ENCODE measurements around the gene VPS37C. TPM values are rescaled to one million over a fixed set of nuclear protein-coding genes. Genes with fewer than 3 reads are reported as not detected.
A peak's percentile ranks its signal among the peaks of the same experiment; 100 is the strongest.

VPS37C gene
- total RNA-seq (2016; rRNA removed; fragmentation: Illumina TruSeq; extraction: Trizol) (8.0 and 8.8 TPM in 2 replicates), polyA plus RNA-seq (2011; rRNA removed) (7.5 and 8.8 TPM in 2 replicates), polyA minus RNA-seq (2011; rRNA and poly(A)+ RNA removed; ENCODE audit: low replicate concordance) (9.3 and 11.0 TPM in 2 replicates), Bru-seq, nascent RNA (percentile 69 among the genes with signal in this experiment), BruChase-seq, experiment 1, labeled RNA remaining after a 6-hour chase (percentile 73 among the genes with signal in this experiment), BruChase-seq, experiment 2, labeled RNA remaining after a 2-hour chase (percentile 77 among the genes with signal in this experiment)
- total RNA-seq (2016; cell fraction: cytosol; rRNA removed; fragmentation: Illumina TruSeq; extraction: Trizol; ENCODE audit: low read depth), result 5.5 and 8.1 TPM in 2 replicates
- 6.1 and 10.4 TPM in 2 replicates for total RNA-seq (2016; cell fraction: insoluble cytoplasmic fraction; rRNA removed; fragmentation: Illumina TruSeq; extraction: Trizol)
- 9.9 and 11.8 TPM in 2 replicates for total RNA-seq (2016; cell fraction: membrane; rRNA removed; fragmentation: Illumina TruSeq; extraction: Trizol)
- 6.8 and 8.7 TPM in 2 replicates for total RNA-seq (2016; cell fraction: nucleus; rRNA removed; fragmentation: Illumina TruSeq; extraction: Trizol)
- polyA plus RNA-seq (2011; cell fraction: cytosol; rRNA removed), result 7.1 and 8.8 TPM in 2 replicates
- 17.8 and 18.7 TPM in 2 replicates for polyA plus RNA-seq (2011; cell fraction: nucleus; rRNA removed)
- 9.1 and 10.1 TPM in 2 replicates for polyA plus RNA-seq (2012)
- 3.4 and 4.2 TPM in 2 replicates for polyA plus RNA-seq (2016; cell fraction: cytosol; fragmentation: Illumina TruSeq; extraction: Trizol; ENCODE audit: low read depth)
- polyA plus RNA-seq (2016; cell fraction: insoluble cytoplasmic fraction; fragmentation: Illumina TruSeq; extraction: Trizol; ENCODE audit: low read depth), result 8.1 and 12.2 TPM in 2 replicates
- 8.7 and 10.6 TPM in 2 replicates for polyA plus RNA-seq (2016; cell fraction: membrane; fragmentation: Illumina TruSeq; extraction: Trizol; ENCODE audit: low read depth)
- polyA plus RNA-seq (2016; cell fraction: nucleus; fragmentation: Illumina TruSeq; extraction: Trizol; ENCODE audit: insufficient read depth, low read depth), result 14.6 and 15.9 TPM in 2 replicates
- polyA minus RNA-seq (2011; cell fraction: cytosol; rRNA and poly(A)+ RNA removed), result 2.6 and 4.1 TPM in 2 replicates
- polyA minus RNA-seq (2011; cell fraction: nucleus; rRNA and poly(A)+ RNA removed), result 7.6 and 10.3 TPM in 2 replicates
- long read RNA-seq, experiment 1, partial matches to known transcripts, result 1 of 5 reads
- long read RNA-seq, experiment 1, other reads (novel, unspliced or antisense), result 3 of 5 reads
- long read RNA-seq, experiment 2, transcript VPS37C-201 (5 exons, 2,865 nt), result major isoform, 16 of 49 reads
- long read RNA-seq, experiment 2, partial matches to known transcripts, result 2 of 49 reads
- long read RNA-seq, experiment 2, other reads (novel, unspliced or antisense), result 30 of 49 reads

GRCh38 chr11:61161190-61162091 lies at the start of gene VPS37C:
Gene VPS37C, minus strand, starts transcription at chr11:61161426. Its CDS starts 22,597 bp downstream, at chr11:61138829.
- WGBS (ENCODE audit: low lambda C conversion rate), result no CpG with 5 or more reads among the region's 85 CpGs
- peak; percentile 69 for DNase-seq (ENCODE audit: low spot score)
- H3K9me3 ChIP-seq (ENCODE audit: low read length), result no peaks in the 10 kb centered on the region
- H3K36me3 ChIP-seq (replicated peaks in 1 of 2; ENCODE audit: control insufficient read depth in 1 of 2, insufficient read depth in 2 of 2, low read length in 2 of 2), result peaks cover 0 to 13% of the 10 kb centered on the region in 2 experiments; a peak in 1 of 5 replicates
- peak within 1 kb of the TSS; percentile 71 to 87 (median 84) for H3K4me3 ChIP-seq (replicated peaks in 1 of 3; ENCODE audit: insufficient read depth in 1 of 3, low read depth in 2 of 3, low read length in 3 of 3)
- FAIRE-seq, result no peak
- H3K27ac ChIP-seq (ENCODE audit: extremely low read length, insufficient read depth, low read length), result peak within 1 kb of the TSS; percentile 96
- no peaks in the 10 kb centered on the region; a peak in 1 of 5 replicates for H3K27me3 ChIP-seq (ENCODE audit: control insufficient read depth in 1 of 2, insufficient read depth in 2 of 2, low read length in 2 of 2)
- peak within 1 kb of the TSS; percentile 87 for H3K9ac ChIP-seq (ENCODE audit: insufficient read depth, low read depth, low read length)
- CTCF ChIA-PET (ENCODE audit: low intra/inter-chr PET ratio, low total read pairs), result no interaction called here
- intact Hi-C loops (cut with micrococcal nuclease; ENCODE audit: unreplicated experiment), result loop anchor here (1.0 kb wide), 1 partner anchor 9 kb away; no protein-coding TSS in a partner anchor
- H2AFZ ChIP-seq (ENCODE audit: low read length), result peak within 1 kb of the TSS; percentile 0
- POLR2A ChIA-PET, result interaction anchor here (0.5 to 1.1 kb wide), 4 partner anchors 10 to 255 kb away, joined by 3 read pairs; partner anchors contain the start of gene PRPF19
- no peaks in the 10 kb centered on the region for H4K20me1 ChIP-seq (ENCODE audit: insufficient read depth, low read length)
- peaks cover 30% of the 10 kb centered on the region for H3K79me2 ChIP-seq (ENCODE audit: insufficient read depth, low read length)
- in situ Hi-C loops (cut with HindIII; ENCODE audit: extremely low pct_ligation_motif_present, low pct_unique_long_range_greater_than_20kb), result no loop called here
- ATAC-seq, result peak; percentile 87
- H3K4me1 ChIP-seq (ENCODE audit: insufficient read depth, low read length), result peaks cover 65% of the 10 kb centered on the region
- TSS peak; percentile 82 for BruUV-seq (replicated peaks)
- H3K4me2 ChIP-seq (ENCODE audit: low read depth, low read length), result peak within 1 kb of the TSS; percentile 99
- peak; percentile 20 for TF ChIP-seq ZNF556 (CRISPR knock-in tag; IDR thresholded peaks at IDR 0.05; ENCODE audit: borderline replicate concordance)
- 0 out of 2 replicates have a peak, but pooled peaks have one; percentile 20 for TF ChIP-seq ZNF121 (CRISPR knock-in tag; IDR thresholded peaks at IDR 0.05)
- TF ChIP-seq HCFC1 (IDR thresholded peaks at IDR 0.05; ENCODE audit: low read depth, low read length), result 0 out of 2 replicates have a peak, but pooled peaks have one; percentile 13
- TF ChIP-seq ZSCAN30 (CRISPR knock-in tag; IDR thresholded peaks at IDR 0.05), result no peak
- TF ChIP-seq ZNF773 (CRISPR knock-in tag; IDR thresholded peaks at IDR 0.05; ENCODE audit: borderline replicate concordance), result 0 out of 2 replicates have a peak, but pooled peaks have one; percentile 25
- 0 out of 2 replicates have a peak, but pooled peaks have one; percentile 26 for TF ChIP-seq ZNF605 (CRISPR knock-in tag; IDR thresholded peaks at IDR 0.05)
- peak; percentile 70 for TF ChIP-seq SP4 (CRISPR knock-in tag; IDR thresholded peaks at IDR 0.05)
- 0 out of 2 replicates have a peak, but pooled peaks have one; percentile 60 for TF ChIP-seq SAFB2 (CRISPR knock-in tag; IDR thresholded peaks at IDR 0.05; ENCODE audit: borderline replicate concordance, low read depth)
- peak; percentile 68; the same call in 1 of the 2 replicates for TF ChIP-seq MXD4 (CRISPR knock-in tag; IDR thresholded peaks at IDR 0.05)
- no peak for TF ChIP-seq TRAFD1 (CRISPR knock-in tag; IDR thresholded peaks at IDR 0.05; ENCODE audit: borderline replicate concordance)
- no peak for TF ChIP-seq ZNF382 (CRISPR knock-in tag; IDR thresholded peaks at IDR 0.05; ENCODE audit: borderline replicate concordance)
- TF ChIP-seq NFKB2 (CRISPR knock-in tag; IDR thresholded peaks at IDR 0.05; ENCODE audit: borderline replicate concordance), result peak; percentile 57; the same call in 1 of the 2 replicates
- TF ChIP-seq ZBTB25 (CRISPR knock-in tag; IDR thresholded peaks at IDR 0.05), result peak; percentile 93; the same call in 1 of the 2 replicates
- 0 out of 2 replicates have a peak, but pooled peaks have one; percentile 13 for TF ChIP-seq SP140L (CRISPR knock-in tag; IDR thresholded peaks at IDR 0.05; ENCODE audit: borderline replicate concordance)

Data from HepG2 (cell line).